GM12874 (cell line): ENCODE measurements around the gene C9orf153.

Experiments used
- CTCF ChIP-seq: IDR thresholded peaks from 2 replicates; pipeline ENCODE4 v1.5.1; 2011; ENCODE audit warnings: low read depth, mild to moderate bottlenecking, control low read depth, low read length, moderate library complexity; ENCODE audit not compliant: insufficient read depth

The C9orf153 gene

DNA sequence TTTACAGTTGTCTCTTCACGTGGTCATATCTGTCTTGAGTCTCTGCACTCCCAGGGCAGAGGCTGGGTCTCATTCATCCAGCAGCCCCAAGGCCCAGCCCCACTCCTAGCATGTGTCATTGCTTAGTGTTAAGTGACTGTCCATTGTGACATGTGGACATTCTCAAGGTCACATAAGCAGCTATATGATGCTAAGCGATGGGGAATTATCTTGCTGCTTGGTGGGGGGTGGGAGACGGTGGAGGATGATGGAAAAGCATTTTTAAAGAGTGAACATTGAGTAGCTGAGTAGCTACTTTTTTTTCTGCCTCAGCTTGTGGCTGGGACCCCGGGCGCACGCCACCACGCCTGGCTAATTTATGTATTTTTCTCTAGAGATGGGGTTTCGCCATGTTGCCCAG, at the start of gene C9orf153:
Gene C9orf153 (minus strand): TSS at position 101 of the 400 bp plus-strand sequence. CDS start 30,054 bp downstream, outside the sequence.
- no peak for TF ChIP-seq CTCF

- TF ChIP-seq CTCF, result no peak
These were observed 49.2 kb upstream of the C9orf153 start for GRCh38 chr9:86308687-86309086.

DNA sequence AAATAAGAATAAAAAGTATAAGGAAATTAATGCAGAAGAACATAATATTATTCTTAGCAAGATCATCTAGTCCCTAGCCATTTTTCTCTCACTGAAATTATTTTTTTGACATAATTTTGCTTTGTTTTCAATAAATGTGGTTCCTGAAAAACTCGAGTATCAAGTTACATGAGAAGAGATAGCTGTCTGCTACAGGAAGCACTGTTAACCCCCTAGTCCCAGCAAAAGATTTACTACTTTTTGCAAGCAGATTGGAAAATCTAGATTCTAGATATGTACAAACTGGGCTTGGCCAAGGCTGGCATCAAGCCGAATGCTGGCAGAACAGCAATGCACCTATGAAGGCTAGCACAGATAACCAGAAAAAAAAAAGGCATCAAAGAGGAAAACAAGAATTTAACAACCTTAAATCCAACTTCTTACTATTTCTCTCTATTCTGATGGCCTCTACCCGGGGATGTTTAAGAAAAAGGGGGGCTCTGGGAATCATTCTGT, 44.8 kb upstream of the C9orf153 start:
- TF ChIP-seq CTCF, result no peak

DNA sequence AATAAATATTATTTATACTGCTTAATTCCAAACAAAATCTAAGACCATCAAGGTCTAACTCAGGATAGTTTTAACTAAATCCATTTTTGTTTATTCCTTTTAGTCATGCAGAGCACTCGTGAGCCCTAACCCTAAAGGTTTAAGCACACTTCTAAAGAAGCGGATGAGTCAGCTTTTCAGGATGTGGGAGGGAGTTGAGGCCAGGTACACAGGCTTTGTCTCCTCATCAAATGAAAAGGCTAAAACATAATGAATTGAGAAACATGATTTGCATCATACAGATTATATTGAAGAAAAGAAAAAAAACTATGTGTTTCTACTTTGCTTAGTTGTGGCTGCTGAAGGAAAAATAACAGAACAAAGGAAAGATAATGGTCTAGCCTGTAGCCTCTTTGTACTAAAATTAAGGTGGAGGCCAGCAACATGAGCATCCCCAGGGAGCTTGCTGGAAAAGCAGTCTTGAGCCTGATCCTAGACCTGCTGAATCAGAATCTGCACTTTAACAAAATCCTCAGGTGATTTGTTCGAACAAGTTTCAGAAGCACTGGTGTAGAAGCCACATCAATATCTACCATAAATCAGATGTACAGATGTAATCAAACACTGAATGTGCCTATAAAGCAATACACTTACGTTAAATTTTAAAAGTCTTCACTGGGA, 44.0 kb upstream of the C9orf153 start:
- TF ChIP-seq CTCF, result no peak

- TF ChIP-seq CTCF, result no peak
These were observed 42.2 kb upstream of the C9orf153 start for GRCh38 chr9:86301686-86302085.

- TF ChIP-seq CTCF, result no peak
These were observed 41.2 kb upstream of the C9orf153 start for GRCh38 chr9:86300701-86301100.

DNA sequence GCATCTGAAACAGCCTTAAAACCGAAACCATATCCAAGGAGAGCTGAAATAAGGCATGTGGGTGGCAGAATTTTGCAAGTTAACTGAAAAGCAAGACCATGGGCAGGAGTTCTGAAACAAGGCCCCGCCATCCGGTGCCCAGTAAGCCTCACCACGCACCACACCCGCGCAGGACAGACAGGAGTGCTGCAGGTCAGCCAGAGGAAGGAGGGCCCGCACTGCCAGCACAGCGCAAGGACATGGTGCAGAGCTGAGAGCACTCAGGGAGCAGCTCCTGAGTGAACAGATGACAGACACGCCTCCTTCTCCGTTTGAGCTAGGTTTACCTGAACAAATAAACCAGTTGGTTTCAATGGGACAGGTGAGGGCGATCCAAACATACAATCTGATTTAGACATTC, 39.4 kb upstream of the C9orf153 start:
- no peak for TF ChIP-seq CTCF
